Measurements from ENCODE around the gene LARP6. TPM values are rescaled to one million over a fixed set of nuclear protein-coding genes. Genes with fewer than 3 reads are reported as not detected.

Gene LARP6
- total RNA-seq, 1 donor from 2014 or later = 21.6 TPM

GRCh38 chr15:70788114-70789049, 65.6 kb downstream of the LARP6 start:
- no peak overlapping the region for H3K4me3 Mint-ChIP-seq (ENCODE audit: unreplicated experiment)
- no peaks in the 10 kb centered on the region for H3K9me3 Mint-ChIP-seq (ENCODE audit: unreplicated experiment)
- TF ChIP-seq CTCF (IDR thresholded peaks at IDR 0.05; ENCODE audit: partially characterized antibody, unreplicated experiment) = no peak
- H3K27ac Mint-ChIP-seq (ENCODE audit: unreplicated experiment) = no peak overlapping the region
- H3K36me3 Mint-ChIP-seq (ENCODE audit: unreplicated experiment) = no peaks in the 10 kb centered on the region
- no peak for DNase-seq
- no peaks in the 10 kb centered on the region for H3K27me3 Mint-ChIP-seq (ENCODE audit: unreplicated experiment)
- H3K4me1 Mint-ChIP-seq (ENCODE audit: low read depth, unreplicated experiment) = no peaks in the 10 kb centered on the region

GRCh38 chr15:70786996-70787395, 67.0 kb downstream of the LARP6 start:
- Mint-ChIP-seq H3K4me1 (ENCODE audit: low read depth, unreplicated experiment) (no peaks in the 10 kb centered on the region), H3K36me3 (ENCODE audit: unreplicated experiment) (no peaks in the 10 kb centered on the region), H3K4me3 (ENCODE audit: unreplicated experiment) (no peak overlapping the region), H3K27ac (ENCODE audit: unreplicated experiment) (no peak overlapping the region), H3K9me3 (ENCODE audit: unreplicated experiment) (no peaks in the 10 kb centered on the region), H3K27me3 (ENCODE audit: unreplicated experiment) (no peaks in the 10 kb centered on the region)
- DNase-seq = no peak
- no peak for TF ChIP-seq CTCF (IDR thresholded peaks at IDR 0.05; ENCODE audit: partially characterized antibody, unreplicated experiment)

- no peaks in the 10 kb centered on the region for H3K4me1 Mint-ChIP-seq (ENCODE audit: low read depth, unreplicated experiment)
- no peak for DNase-seq
- no peak overlapping the region for H3K27ac Mint-ChIP-seq (ENCODE audit: unreplicated experiment)
- H3K9me3 Mint-ChIP-seq (ENCODE audit: unreplicated experiment) = no peaks in the 10 kb centered on the region
- no peak for TF ChIP-seq CTCF (IDR thresholded peaks at IDR 0.05; ENCODE audit: partially characterized antibody, unreplicated experiment)
- no peaks in the 10 kb centered on the region for H3K36me3 Mint-ChIP-seq (ENCODE audit: unreplicated experiment)
- no peak overlapping the region for H3K4me3 Mint-ChIP-seq (ENCODE audit: unreplicated experiment)
- H3K27me3 Mint-ChIP-seq (ENCODE audit: unreplicated experiment) = no peaks in the 10 kb centered on the region
Observed at GRCh38 chr15:70783610-70784022, 70.3 kb downstream of the LARP6 start.

GRCh38 chr15:70783041-70783440, 70.9 kb downstream of the LARP6 start:
- H3K36me3 Mint-ChIP-seq (ENCODE audit: unreplicated experiment) = no peaks in the 10 kb centered on the region
- DNase-seq = no peak
- H3K27me3 Mint-ChIP-seq (ENCODE audit: unreplicated experiment) = no peaks in the 10 kb centered on the region
- H3K4me1 Mint-ChIP-seq (ENCODE audit: low read depth, unreplicated experiment) = no peaks in the 10 kb centered on the region
- H3K9me3 Mint-ChIP-seq (ENCODE audit: unreplicated experiment) = no peaks in the 10 kb centered on the region
- no peak overlapping the region for H3K27ac Mint-ChIP-seq (ENCODE audit: unreplicated experiment)
- H3K4me3 Mint-ChIP-seq (ENCODE audit: unreplicated experiment) = no peak overlapping the region
- no peak for TF ChIP-seq CTCF (IDR thresholded peaks at IDR 0.05; ENCODE audit: partially characterized antibody, unreplicated experiment)

DNA sequence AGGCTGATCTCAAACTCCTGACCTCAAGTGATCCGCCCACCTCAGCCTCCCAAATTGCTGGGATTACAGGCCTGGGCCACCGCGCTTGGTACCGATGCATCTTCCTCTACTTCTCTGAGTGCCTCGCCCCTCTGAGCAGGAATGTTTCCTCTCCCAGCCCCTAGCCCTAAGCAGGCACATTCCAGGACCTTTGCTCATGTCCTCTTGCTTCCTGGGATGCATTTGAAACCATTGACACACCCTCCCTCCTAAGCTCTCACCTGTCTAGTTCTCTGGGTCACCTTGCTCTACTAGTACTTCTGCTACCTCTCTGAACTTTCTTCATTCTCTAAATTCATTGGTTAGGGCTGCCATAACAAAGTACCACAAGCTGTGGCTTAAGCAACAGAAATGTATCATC, 72.7 kb downstream of the LARP6 start:
- Mint-ChIP-seq H3K4me1 (ENCODE audit: low read depth, unreplicated experiment) (no peaks in the 10 kb centered on the region), H3K4me3 (ENCODE audit: unreplicated experiment) (no peak overlapping the region), H3K9me3 (ENCODE audit: unreplicated experiment) (no peaks in the 10 kb centered on the region), H3K27me3 (ENCODE audit: unreplicated experiment) (no peaks in the 10 kb centered on the region), H3K27ac (ENCODE audit: unreplicated experiment) (no peak overlapping the region), H3K36me3 (ENCODE audit: unreplicated experiment) (no peaks in the 10 kb centered on the region)
- no peak for TF ChIP-seq CTCF (IDR thresholded peaks at IDR 0.05; ENCODE audit: partially characterized antibody, unreplicated experiment)
- DNase-seq = no peak
